Measurements from ENCODE around the gene ADSL. TPM values are rescaled to one million over a fixed set of nuclear protein-coding genes. Genes with fewer than 3 reads are reported as not detected.
A peak's percentile ranks its signal among the peaks of the same experiment; 100 is the strongest.

ADSL gene
- total and polyA plus RNA-seq, 8 donors, result 17.0 to 167 (median 36.6) TPM

GRCh38 chr22:40406063-40406890 is 60.0 kb downstream of the ADSL start:
- Histone ChIP-seq H3K36me3 (peaks cover 86 to 100% (median 97%) of the 10 kb centered on the region in 4 donors), H3K27me3 (no peaks in the 10 kb centered on the region), H3K9me3 (no peaks in the 10 kb centered on the region), H3K27ac (no peak overlapping the region), H3K4me1 (peaks cover 11 to 31% (median 16%) of the 10 kb centered on the region in 4 donors), H3K4me3 (no peak overlapping the region)
- intact Hi-C loops (cut with DNase I; ENCODE audit: low total_unique reads), result no loop called here
- no peak for TF ChIP-seq EP300 (IDR thresholded peaks at IDR 0.05)
- TF ChIP-seq, protein P1, sequence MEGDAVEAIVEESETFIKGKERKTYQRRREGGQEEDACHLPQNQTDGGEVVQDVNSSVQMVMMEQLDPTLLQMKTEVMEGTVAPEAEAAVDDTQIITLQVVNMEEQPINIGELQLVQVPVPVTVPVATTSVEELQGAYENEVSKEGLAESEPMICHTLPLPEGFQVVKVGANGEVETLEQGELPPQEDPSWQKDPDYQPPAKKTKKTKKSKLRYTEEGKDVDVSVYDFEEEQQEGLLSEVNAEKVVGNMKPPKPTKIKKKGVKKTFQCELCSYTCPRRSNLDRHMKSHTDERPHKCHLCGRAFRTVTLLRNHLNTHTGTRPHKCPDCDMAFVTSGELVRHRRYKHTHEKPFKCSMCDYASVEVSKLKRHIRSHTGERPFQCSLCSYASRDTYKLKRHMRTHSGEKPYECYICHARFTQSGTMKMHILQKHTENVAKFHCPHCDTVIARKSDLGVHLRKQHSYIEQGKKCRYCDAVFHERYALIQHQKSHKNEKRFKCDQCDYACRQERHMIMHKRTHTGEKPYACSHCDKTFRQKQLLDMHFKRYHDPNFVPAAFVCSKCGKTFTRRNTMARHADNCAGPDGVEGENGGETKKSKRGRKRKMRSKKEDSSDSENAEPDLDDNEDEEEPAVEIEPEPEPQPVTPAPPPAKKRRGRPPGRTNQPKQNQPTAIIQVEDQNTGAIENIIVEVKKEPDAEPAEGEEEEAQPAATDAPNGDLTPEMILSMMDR (IDR thresholded peaks at IDR 0.05), result no peak
- no peak for TF ChIP-seq POLR2AphosphoS5 (IDR thresholded peaks at IDR 0.05)
- no peak for TF ChIP-seq POLR2A (IDR thresholded peaks at IDR 0.05)
- WGBS, 5 donors, result 89 to 94% (median 91%) methylated on average over 19 to 31 of the region's 31 CpGs
- no peak for DNase-seq

GRCh38 chr22:40407021-40407761 is 60.9 kb downstream of the ADSL start:
- H3K9me3 ChIP-seq, result no peaks in the 10 kb centered on the region
- H3K27ac ChIP-seq, result no peak overlapping the region
- intact Hi-C loops (cut with DNase I; ENCODE audit: low total_unique reads), result no loop called here
- H3K27me3 ChIP-seq, result no peaks in the 10 kb centered on the region
- H3K4me3 ChIP-seq, result no peak overlapping the region
- H3K36me3 ChIP-seq, result peaks cover 81 to 100% (median 96%) of the 10 kb centered on the region in 4 donors
- WGBS, 5 donors, result 91 to 95% (median 92%) methylated on average over 34 to 37 of the region's 37 CpGs
- H3K4me1 ChIP-seq, result peaks cover 11 to 33% (median 14%) of the 10 kb centered on the region in 4 donors
- DNase-seq, result no peak
- no peak for TF ChIP-seq POLR2A (IDR thresholded peaks at IDR 0.05)
- TF ChIP-seq POLR2AphosphoS5 (IDR thresholded peaks at IDR 0.05), result no peak
- TF ChIP-seq, protein P1 (IDR thresholded peaks at IDR 0.05), result no peak
- TF ChIP-seq EP300 (IDR thresholded peaks at IDR 0.05), result no peak

GRCh38 chr22:40407831-40408717 is 61.8 kb downstream of the ADSL start:
- intact Hi-C loops (cut with DNase I; ENCODE audit: low total_unique reads), result no loop called here
- H3K9me3 ChIP-seq, result no peaks in the 10 kb centered on the region
- no peak for TF ChIP-seq EP300 (IDR thresholded peaks at IDR 0.05)
- TF ChIP-seq POLR2A (IDR thresholded peaks at IDR 0.05), result no peak
- TF ChIP-seq, protein P1 (IDR thresholded peaks at IDR 0.05), result no peak
- no peak for TF ChIP-seq POLR2AphosphoS5 (IDR thresholded peaks at IDR 0.05)
- no peak for DNase-seq
- H3K36me3 ChIP-seq, result peaks cover 78 to 97% (median 92%) of the 10 kb centered on the region in 4 donors
- 85 to 88% (median 86%) methylated on average over 24 to 32 of the region's 32 CpGs for WGBS, 5 donors
- peak overlapping the region in 1 of 5 donors; percentile 6 for H3K27ac ChIP-seq
- peaks cover 11 to 30% (median 14%) of the 10 kb centered on the region in 4 donors for H3K4me1 ChIP-seq
- H3K27me3 ChIP-seq, result no peaks in the 10 kb centered on the region
- no peak overlapping the region for H3K4me3 ChIP-seq

Measured in stomach (tissue), 9 donors.